SHP77 (cell line): ENCODE results near the gene NDUFB1.

Experiments used
- DNase-seq, 2 experiments: peaks; one replicate each; lab custom pipeline; 2025; lab: John Stamatoyannopoulos, UW

Gene NDUFB1

GRCh38 chr14:92121670-92122350 lies at the start of gene NDUFB1, which contains the start of gene CPSF2:
Gene NDUFB1 (minus strand): TSS chr14:92121706. CDS start chr14:92117637, 4,069 bp downstream.
Gene CPSF2 (plus strand): TSS chr14:92121969. CDS start chr14:92130985, 9,016 bp downstream.
- DNase-seq, result peak; percentile 67 to 71

- no peak for DNase-seq
Observed at GRCh38 chr14:92164958-92165357, 43.5 kb upstream of the NDUFB1 start.

- no peak for DNase-seq
Observed at GRCh38 chr14:92161521-92161920, 40.0 kb upstream of the NDUFB1 start.

- DNase-seq, result no peak
Observed at GRCh38 chr14:92160619-92161018, 39.1 kb upstream of the NDUFB1 start.

GRCh38 chr14:92154283-92154942 lies 32.9 kb upstream of the NDUFB1 start:
- DNase-seq, result peak; percentile 2 to 15

GRCh38 chr14:92153581-92153980 lies 32.1 kb upstream of the NDUFB1 start:
- no peak for DNase-seq

GRCh38 chr14:92144708-92145107 lies 23.2 kb upstream of the NDUFB1 start:
- no peak for DNase-seq

- DNase-seq, result no peak
Observed at GRCh38 chr14:92143962-92144361, 22.5 kb upstream of the NDUFB1 start.

GRCh38 chr14:92143309-92143708 lies 21.8 kb upstream of the NDUFB1 start:
- DNase-seq, result no peak

GRCh38 chr14:92135269-92135668 lies 13.8 kb upstream of the NDUFB1 start:
- peak in 1 of 2 experiments; percentile 18 for DNase-seq

- DNase-seq, result no peak
Observed at GRCh38 chr14:92134456-92134855, 12.9 kb upstream of the NDUFB1 start.

GRCh38 chr14:92122761-92123160 lies 1.3 kb upstream of the NDUFB1 start:
- no peak for DNase-seq

GRCh38 chr14:92122351-92122677 lies 808 bp upstream of the NDUFB1 start:
- no peak for DNase-seq

- no peak for DNase-seq
Observed at GRCh38 chr14:92121207-92121669, 268 bp downstream of the NDUFB1 start.

GRCh38 chr14:92109490-92109889 lies 12.0 kb downstream of the NDUFB1 start:
- no peak for DNase-seq

GRCh38 chr14:92108345-92109254 lies 12.9 kb downstream of the NDUFB1 start:
- no peak for DNase-seq

GRCh38 chr14:92106143-92106926 lies 15.2 kb downstream of the NDUFB1 start, which contains the start of gene ATXN3:
Gene ATXN3 (minus strand): TSS chr14:92106582. CDS start chr14:92106552, 30 bp downstream.
- DNase-seq, result peak; percentile 96 to 97

- peak in 1 of 2 experiments; percentile 17 for DNase-seq
Observed at GRCh38 chr14:92105893-92106142, 15.7 kb downstream of the NDUFB1 start.

GRCh38 chr14:92105073-92105892 lies 16.2 kb downstream of the NDUFB1 start:
- DNase-seq, result no peak

- DNase-seq, result no peak
Observed at GRCh38 chr14:92103363-92103989, 18.0 kb downstream of the NDUFB1 start.
